HK-2 (cell line): ENCODE results near the gene SH2D5.
A peak's percentile ranks its signal among the peaks of the same experiment; 100 is the strongest.

Experiments used
- DNase-seq: peaks from one replicate; pipeline ENCODE4 v3.0.0-alpha.2; 2018; ENCODE audit not compliant: unreplicated experiment

SH2D5 gene

GRCh38 chr1:20713440-20713839 is 19.1 kb downstream of the SH2D5 start:
- no peak for DNase-seq

DNA sequence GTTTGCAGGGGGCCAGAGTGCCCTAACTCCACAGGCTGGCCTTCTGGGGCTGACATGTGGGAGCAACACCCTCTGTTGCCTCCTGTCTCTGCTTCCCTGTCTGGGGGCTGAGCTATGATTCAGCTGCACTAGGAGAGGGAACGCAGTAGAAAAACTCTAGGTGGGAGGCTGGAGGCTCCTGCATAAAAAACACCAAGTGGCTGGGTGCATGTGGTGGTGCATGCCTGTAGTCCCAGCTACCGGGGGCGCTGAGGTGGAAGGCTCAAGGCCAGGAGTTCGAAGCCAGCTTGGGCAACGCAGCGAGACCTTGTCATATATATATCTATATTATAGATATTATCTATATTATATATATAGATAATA is 20.3 kb downstream of the SH2D5 start:
- DNase-seq, result no peak

- no peak for DNase-seq
These were observed 21.0 kb downstream of the SH2D5 start for GRCh38 chr1:20711285-20712214.

- DNase-seq, result no peak
These were observed 21.8 kb downstream of the SH2D5 start for GRCh38 chr1:20710469-20711284.

DNA sequence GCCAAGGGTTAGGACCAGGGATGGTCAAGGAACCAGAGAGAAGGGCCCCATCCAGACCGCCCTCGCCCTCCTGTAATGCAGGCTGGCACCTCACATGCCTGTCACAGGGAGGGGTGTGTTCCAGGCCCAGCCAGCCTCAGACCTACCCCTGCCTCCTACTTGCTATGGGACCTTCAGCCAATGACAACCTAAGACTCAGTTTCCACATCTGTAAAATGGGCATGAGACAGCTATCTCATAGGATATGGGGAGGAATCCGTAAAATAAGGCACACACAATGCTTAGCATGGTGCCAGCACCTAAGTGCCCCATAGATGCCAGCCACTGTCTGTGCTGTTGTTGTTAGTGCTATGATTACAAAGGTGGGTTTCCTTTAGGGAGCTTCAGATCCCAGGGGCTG is 22.6 kb downstream of the SH2D5 start:
- no peak for DNase-seq

DNA sequence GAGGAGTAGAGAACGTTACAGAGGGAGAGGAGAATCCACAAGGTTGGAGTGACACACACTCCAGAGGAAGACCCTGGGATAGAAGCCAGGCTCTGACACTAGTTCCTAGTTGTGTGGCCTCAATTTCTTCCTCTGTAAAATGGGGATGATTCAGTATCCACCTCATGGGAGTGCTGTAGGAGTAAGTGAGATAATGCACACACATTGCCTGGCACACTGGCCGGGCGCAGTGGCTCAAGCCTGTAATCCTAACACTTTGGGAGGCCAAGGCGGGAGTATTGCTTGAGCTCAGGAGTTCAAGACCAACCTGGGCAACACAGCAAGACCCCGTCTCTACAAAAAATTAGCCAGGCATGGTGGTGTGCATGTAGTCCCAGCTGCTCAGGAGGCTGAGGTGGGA is 23.6 kb downstream of the SH2D5 start:
- DNase-seq, result no peak

- DNase-seq, result no peak
These were observed 24.4 kb downstream of the SH2D5 start for GRCh38 chr1:20708057-20708456.

DNA sequence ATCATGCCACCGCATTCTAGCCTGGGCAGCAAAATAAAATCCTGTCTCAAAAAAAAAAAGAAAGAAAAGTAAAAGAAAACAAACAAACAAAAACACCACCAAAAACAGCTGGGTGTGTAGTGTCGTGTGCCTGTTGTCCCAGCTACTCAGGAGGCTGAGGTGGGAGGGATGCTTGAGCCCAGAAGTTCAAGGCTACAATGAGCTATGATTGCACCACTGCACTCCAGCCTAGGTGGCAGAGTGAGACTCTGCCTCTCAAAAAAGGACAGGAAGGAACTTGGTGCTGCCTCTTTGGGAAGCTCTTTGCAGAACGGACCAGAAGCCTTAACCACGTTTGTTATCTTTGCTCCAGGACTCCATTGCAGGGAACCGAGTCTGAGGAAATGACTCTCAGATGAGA is 25.7 kb downstream of the SH2D5 start:
- DNase-seq, result no peak

- no peak for DNase-seq
These were observed 27.2 kb downstream of the SH2D5 start for GRCh38 chr1:20705203-20705755.

DNA sequence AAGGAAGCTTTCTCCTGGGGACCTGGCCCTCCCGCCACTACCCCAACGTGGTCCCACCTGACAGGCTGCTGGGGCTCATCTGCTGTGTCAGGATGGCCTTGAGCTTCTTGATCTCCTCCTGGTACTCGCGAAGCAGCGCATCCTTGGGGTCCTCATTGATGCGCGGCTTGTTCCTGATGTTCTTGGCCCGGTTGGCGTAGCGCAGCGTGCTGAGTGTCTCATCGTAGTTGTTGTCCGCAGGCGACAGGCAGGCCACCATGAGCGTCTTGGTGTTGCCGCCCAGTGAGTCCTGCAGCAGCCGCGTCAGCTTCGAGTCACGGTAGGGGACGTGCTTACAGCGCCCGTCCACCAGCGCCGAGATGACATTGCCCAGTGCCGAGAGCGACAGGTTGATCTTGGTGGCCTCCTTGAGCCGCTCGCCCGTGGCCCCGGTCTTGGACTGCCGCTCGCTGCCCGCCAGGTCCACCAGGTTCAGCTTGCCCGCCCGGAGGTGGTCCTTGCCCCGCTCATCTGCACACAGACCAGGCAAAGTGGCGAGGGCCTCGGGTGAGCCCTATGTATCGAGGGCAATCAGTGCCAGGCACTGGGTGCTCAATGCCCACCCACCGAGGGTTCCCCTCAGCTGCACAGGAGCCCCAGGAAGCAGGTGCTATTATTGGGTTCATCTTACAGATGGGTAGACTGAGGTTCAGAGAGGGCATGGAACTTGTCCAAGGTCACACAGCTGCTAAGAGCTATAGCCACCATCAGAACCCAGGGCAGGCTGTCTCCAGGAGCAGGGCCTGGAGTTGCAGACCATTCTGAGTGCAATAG is 27.9 kb downstream of the SH2D5 start:
- DNase-seq, result no peak

GRCh38 chr1:20703124-20703756 is 29.3 kb downstream of the SH2D5 start:
- no peak for DNase-seq

DNA sequence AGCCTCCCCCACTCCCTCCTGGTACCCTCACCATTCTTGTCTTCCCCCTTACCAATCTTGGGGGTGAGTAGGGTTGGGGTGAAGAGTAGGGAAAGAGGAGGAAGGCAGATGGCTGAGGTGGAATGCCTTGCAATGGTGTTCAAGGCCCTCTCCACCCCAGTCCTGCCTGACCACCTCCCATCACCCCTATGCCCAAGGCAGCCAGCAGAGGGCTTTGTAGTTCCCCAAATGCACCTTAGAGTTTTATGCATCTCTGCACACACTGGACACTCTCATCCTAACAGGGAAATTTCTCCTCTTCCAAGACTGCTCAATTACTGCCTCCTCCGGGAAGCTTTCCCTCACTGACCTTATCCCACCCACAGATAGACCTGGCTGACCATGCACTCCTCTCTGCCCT is 30.1 kb downstream of the SH2D5 start:
- DNase-seq, result no peak

DNA sequence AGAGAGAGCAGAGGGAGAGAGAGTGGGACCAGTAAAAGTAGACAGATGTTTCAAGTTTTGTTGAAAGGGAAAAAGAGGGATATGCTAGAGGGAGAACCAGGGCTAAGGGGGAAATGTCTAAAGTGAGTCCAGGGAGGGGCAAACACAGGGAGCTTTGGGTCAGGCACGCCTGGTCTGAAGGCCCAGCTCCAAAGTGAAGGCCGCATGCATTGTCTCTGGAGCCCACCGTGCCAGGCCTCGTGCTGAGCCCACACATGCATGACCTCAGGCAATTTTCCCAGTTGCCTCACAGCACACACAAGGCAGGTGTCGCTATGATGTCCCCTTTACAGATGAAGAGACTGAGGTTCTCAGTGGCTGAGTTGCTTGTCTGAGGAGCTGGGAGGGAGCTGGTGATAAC is 30.7 kb downstream of the SH2D5 start:
- DNase-seq, result no peak

GRCh38 chr1:20701446-20701845 is 31.1 kb downstream of the SH2D5 start:
- no peak for DNase-seq

DNA sequence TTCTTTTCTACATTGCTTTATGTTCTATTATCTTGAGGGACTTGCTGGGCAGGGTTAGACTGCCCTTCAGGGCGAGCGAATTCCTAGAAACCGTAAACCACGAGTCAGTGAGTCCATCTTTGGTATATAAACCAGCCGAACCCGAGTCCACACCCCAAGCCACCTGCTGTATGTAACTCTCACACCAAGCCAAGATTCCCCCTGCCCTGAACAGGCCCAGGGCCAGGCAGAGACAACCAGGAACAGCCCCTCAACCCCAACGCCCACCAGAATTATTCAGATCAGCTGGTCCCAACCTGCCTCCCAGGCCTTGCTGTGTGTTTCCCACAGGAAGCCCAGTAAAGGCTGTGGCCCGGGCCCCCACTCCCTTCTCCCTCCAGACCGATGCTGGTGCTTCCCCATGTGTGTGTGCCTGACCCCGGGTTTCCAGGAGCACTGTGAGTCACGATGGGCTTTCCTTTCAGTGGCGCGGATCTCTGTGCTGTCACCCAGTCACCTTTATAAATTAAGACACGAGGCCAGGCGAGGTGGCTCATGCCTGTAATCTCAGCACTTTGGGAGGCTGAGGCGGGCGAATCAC is 31.8 kb downstream of the SH2D5 start:
- no peak for DNase-seq

DNA sequence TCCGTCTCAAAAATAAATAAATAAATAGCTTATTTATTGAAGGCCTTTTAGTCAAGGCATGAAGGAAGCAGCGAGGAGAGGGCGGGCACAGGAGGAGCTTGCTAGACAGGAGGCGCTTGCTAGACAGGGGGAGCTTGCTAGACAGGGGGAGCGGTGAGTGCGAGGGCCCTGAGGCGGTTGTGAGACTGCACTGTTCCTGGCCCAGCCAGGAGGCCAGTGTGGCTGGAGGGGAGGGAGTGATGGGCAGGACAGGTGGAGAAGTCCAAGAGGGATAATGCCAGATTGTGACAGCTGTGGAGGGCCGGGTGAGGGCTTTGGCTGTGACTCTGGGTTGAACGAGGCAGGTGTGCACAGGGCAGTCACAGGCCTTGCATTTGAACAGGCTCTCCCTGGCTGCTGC is 32.9 kb downstream of the SH2D5 start:
- DNase-seq, result no peak

GRCh38 chr1:20698195-20698910 is 34.1 kb downstream of the SH2D5 start:
- DNase-seq, result no peak

- no peak for DNase-seq
These were observed 34.9 kb downstream of the SH2D5 start for GRCh38 chr1:20697563-20697962.

GRCh38 chr1:20696397-20697333 is 35.8 kb downstream of the SH2D5 start:
- DNase-seq, result peak; percentile 96
